Activated CD4-positive, alpha-beta T cell treated with anti-CD3 and anti-CD28 coated beads for 24 hours (primary cell): Measurements from ENCODE around the gene PSMB1.
"Not testable (repeated sequence)": the region's sequence is repeated elsewhere in the genome, so short reads cannot be mapped to it uniquely, and the experiment has no call there.

Source experiments
- DNase-seq, 2 donors: peaks; one replicate each; pipeline ENCODE4 v3.0.0-alpha.2; 2020; ENCODE audit warnings: low read depth in 2 of 2

Gene PSMB1

DNA sequence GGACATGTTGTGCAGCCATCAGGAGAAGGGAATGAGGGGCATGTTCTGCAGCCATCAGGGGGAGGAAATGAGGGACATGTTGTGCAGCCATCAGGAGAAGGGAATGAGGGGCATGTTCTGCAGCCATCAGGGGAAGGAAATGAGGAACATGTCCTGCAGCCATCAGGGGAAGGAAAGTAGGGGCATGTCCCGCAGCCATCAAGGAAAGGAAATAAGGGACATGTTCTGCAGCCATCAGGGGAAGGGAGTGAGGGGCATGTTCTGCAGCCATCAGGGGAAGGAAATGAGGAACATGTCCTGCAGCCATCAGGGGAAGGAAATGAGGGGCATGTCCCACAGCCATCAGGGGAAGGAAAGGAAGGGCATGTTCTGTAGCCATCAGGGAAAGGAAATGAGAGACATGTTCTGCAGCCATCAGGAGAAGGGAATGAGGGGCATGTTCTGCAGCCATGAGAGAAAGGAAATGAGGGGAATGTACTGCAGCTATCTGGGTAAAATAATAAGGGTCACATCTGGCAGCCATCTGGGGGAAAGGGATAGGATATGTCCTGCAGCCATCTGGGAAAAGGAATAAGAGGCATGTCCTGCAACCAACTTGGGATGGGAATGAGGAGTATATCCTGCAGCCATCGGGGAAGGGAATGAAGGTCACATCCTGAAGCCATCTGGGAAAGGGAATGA is 50.2 kb downstream of the PSMB1 start:
- not testable (repeated sequence) for DNase-seq

DNA sequence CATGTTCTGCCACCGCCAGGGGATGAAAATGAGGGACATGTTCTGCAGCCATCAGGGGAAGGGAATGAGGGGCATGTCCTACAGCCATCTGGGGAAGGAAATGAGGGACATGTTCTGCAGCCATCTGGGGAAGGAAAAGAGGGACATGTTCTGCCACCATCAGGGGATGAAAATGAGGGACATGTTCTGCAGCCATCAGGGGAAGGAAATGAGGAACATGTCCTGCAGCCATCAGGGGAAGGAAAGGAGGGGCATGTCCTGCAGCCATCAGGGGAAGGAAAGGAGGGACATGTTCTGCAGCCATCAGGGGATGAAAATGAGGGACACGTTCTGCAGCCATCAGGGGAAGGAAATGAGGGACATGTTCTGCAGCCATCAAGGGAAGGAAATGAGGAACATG is 50.8 kb downstream of the PSMB1 start:
- DNase-seq: not testable (repeated sequence)

DNA sequence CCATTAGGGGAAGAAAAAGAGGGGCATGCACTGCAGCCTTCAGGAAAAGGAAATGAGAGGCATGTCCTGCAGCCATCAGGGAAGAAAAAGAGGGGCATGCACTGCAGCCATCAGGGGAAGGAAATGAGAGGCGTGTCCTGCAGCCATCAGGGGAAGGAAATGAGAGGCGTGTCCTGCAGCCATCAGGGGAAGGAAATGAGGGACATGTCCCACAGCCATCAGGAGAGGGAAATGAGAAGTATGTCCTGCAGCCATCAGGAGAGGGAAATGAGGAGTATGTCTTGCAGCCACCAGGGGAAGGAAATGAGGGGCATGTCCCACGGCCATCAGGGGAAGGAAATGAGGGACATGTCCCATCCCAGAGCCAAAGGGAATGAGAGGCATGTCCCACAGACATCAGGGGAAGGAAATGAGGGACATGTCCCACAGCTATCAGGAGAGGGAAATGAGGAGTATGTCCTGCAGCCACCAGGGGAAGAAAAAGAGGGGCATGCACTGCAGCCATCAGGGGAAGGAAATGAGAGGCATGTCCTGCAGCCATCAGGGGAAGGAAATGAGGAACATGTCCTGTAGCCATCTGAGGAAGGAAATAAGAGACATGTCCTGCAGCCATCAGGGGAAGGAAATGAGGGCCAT is 52.0 kb downstream of the PSMB1 start:
- no peak for DNase-seq

DNA sequence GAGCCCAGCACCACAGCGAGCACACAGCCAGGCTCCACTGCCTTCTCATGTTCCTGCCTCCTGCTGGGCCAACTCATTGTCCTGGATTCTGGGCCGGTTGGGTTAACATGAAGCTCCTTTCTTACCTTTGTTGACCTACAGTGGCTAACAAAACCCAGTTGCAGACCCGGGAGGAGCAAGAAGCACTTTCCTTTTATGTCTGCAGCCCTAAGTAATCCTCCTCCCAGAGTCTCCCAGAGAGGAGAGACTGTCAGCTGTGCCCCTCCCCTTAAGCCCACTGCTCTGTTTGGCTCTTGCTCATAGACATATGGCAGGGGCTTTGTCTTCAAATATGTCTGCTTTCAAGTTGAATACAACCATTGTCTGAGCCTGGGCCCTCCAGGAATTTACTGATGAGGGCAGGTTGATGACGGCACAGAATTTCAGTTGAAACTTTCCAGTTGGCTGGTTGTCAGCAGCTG is 55.2 kb downstream of the PSMB1 start:
- no peak for DNase-seq

DNA sequence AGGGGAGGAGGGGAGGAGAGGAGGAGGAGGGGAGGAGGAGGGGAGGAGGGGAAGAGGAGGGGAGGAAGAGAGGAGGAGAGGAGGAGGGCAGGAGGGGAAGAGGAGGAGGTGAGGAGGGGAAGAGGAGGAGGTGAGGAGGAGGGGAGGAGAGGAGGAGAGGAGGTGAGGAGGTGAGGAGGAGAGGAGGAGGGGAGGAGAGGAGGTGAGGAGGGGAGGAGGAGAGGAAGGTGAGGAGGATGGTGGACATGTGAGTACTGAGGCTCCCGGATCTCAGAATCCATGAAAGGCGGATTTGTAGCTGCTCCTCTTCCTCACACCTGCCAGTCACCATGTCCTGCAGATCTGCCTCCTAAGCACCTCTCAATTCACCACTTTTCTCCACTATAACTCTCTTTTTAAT is 59.8 kb downstream of the PSMB1 start:
- DNase-seq: no peak

DNA sequence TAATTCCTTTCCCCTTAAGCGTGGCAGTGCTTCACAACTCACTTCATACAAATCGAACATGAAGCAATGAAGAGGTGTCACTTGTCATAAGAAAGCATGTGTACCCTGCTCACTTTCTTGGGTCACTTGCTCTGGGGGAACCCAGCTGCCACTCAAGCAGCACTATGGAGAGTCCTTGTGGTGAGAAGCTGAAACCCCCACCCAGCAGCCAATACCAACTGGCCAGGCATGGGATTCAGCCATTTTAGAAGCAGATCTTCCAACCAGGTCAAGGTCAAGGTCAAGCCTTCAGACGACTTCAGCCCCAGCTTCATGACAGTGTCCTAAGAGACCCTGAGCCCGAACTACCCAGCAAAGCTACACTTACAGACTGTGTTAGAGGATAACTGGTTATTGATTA is 62.8 kb downstream of the PSMB1 start:
- no peak for DNase-seq

DNA sequence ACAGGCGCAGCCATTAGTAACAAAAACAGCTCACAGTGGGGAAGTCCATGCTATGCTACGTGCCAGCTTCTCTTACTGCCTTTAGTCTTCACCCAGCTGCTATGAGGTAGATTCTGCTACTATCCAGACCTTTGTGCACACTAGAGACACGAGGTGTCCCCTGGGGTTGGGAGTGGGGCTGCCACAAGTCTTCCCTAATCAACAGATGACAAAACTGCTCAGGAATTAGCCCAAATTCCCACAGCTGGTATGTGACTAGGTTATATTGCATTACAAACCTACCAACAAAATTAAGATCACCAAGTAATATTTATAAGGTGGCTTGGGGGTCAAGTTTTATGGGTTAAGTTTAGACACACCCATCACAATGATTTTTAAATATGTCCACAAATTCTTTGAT is 63.3 kb downstream of the PSMB1 start:
- no peak for DNase-seq

DNA sequence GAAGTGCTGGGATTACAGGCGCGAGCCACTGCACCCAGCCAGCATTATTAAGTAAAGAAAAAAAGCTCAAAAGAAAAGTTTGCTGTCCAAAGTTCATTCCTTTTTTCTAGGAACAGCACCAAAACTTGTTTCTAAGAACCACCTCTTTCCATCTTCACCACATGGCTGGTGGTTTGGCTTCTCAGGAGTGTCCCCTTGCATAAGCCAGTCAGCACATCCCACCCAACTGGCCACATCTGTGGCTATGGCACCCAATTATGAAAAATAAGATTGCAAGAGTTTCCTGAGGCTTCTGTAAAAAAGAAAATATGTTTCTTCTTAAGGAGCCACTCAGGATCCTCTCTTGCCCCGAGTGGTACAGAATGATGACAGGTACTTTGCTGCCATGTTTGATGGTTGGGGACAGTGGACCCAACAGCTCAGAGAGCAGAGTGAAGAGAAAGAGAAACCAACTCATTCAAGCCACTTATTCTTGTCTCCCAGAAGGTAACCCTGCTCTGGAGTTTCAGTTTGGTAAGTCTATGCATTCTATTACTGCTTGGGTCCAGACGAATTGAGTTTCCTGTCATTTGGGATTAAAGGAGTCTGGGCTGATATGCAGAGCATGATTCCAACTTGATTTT is 65.3 kb downstream of the PSMB1 start:
- DNase-seq: no peak

DNA sequence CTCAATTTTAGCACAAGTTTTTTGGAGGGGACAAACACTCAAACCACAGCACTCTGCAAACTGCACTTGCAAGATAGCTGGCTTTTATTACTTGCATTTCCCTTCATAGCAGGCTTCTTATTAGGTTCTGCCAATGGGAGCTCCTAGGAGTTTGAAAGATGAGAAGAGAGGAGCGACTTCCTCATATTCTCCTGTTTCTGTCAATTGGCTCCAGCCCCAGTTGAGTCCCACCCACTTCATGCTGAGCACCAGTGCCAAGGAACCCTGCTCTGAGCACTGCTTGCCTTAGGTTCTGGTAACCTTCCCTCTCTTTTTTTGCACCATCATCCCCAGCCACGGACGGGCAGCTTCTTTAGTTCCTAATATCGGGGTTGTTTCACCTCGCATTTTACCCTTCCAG is 67.9 kb downstream of the PSMB1 start:
- no peak for DNase-seq
